ENCODE data around the gene TFAP2E. TPM values are rescaled to one million over a fixed set of nuclear protein-coding genes. Genes with fewer than 3 reads are reported as not detected.

TFAP2E gene
- total and polyA plus RNA-seq, 9 donors: 0.24 to 1.6 (median 1.1) TPM

GRCh38 chr1:35603468-35603867 is 30.4 kb downstream of the TFAP2E start:
- DNase-seq: no peak
- Histone ChIP-seq H3K4me1 (ENCODE audit: insufficient read depth) (no peaks in the 10 kb centered on the region), H3K9me3 (no peaks in the 10 kb centered on the region), H3K27ac (no peak overlapping the region), H3K36me3 (no peaks in the 10 kb centered on the region), H3K27me3 (no peaks in the 10 kb centered on the region), H3K4me3 (no peak overlapping the region)
- 73 to 79% (median 79%) methylated on average over 3 of the region's 3 CpGs for WGBS, 3 donors
- TF ChIP-seq EP300 (IDR thresholded peaks at IDR 0.05): no peak
- no peak for TF ChIP-seq POLR2A (IDR thresholded peaks at IDR 0.05)
- TF ChIP-seq CTCF (IDR thresholded peaks at IDR 0.05): no peak
- intact Hi-C loops (cut with DNase I): no loop called here

GRCh38 chr1:35603941-35604340 is 30.8 kb downstream of the TFAP2E start:
- Histone ChIP-seq H3K4me1 (ENCODE audit: insufficient read depth) (no peaks in the 10 kb centered on the region), H3K9me3 (no peaks in the 10 kb centered on the region), H3K27ac (no peak overlapping the region), H3K36me3 (no peaks in the 10 kb centered on the region), H3K27me3 (no peaks in the 10 kb centered on the region), H3K4me3 (no peak overlapping the region)
- TF ChIP-seq EP300 (IDR thresholded peaks at IDR 0.05) (no peak), POLR2A (IDR thresholded peaks at IDR 0.05) (no peak), CTCF (IDR thresholded peaks at IDR 0.05) (no peak)
- WGBS, 3 donors: 67 to 69% (median 69%) methylated on average over 4 of the region's 4 CpGs
- intact Hi-C loops (cut with DNase I): no loop called here
- no peak for DNase-seq

- WGBS, 3 donors: 59 to 69% (median 69%) methylated on average over 6 of the region's 6 CpGs
- no peaks in the 10 kb centered on the region for H3K27me3 ChIP-seq
- no peak overlapping the region for H3K4me3 ChIP-seq
- no peaks in the 10 kb centered on the region for H3K36me3 ChIP-seq
- H3K9me3 ChIP-seq: no peaks in the 10 kb centered on the region
- intact Hi-C loops (cut with DNase I): no loop called here
- DNase-seq: no peak
- no peaks in the 10 kb centered on the region for H3K4me1 ChIP-seq (ENCODE audit: insufficient read depth)
- H3K27ac ChIP-seq: no peak overlapping the region
- no peak for TF ChIP-seq CTCF (IDR thresholded peaks at IDR 0.05)
- TF ChIP-seq EP300 (IDR thresholded peaks at IDR 0.05): no peak
- no peak for TF ChIP-seq POLR2A (IDR thresholded peaks at IDR 0.05)
Measured at GRCh38 chr1:35605071-35605866, 32.2 kb downstream of the TFAP2E start.

- DNase-seq: no peak
- H3K36me3 ChIP-seq: no peaks in the 10 kb centered on the region
- no peak for TF ChIP-seq CTCF (IDR thresholded peaks at IDR 0.05)
- TF ChIP-seq EP300 (IDR thresholded peaks at IDR 0.05): no peak
- no peak for TF ChIP-seq POLR2A (IDR thresholded peaks at IDR 0.05)
- H3K9me3 ChIP-seq: no peaks in the 10 kb centered on the region
- H3K27ac ChIP-seq: no peak overlapping the region
- WGBS, 3 donors: 73 to 81% (median 78%) methylated on average over 4 of the region's 4 CpGs
- intact Hi-C loops (cut with DNase I): no loop called here
- no peaks in the 10 kb centered on the region for H3K27me3 ChIP-seq
- H3K4me3 ChIP-seq: no peak overlapping the region
- H3K4me1 ChIP-seq (ENCODE audit: insufficient read depth): no peaks in the 10 kb centered on the region
Measured at GRCh38 chr1:35605867-35606182, 32.7 kb downstream of the TFAP2E start.

Measured in ovary (tissue), 9 donors.